ENCODE results near the gene RBMS1.

DNA sequence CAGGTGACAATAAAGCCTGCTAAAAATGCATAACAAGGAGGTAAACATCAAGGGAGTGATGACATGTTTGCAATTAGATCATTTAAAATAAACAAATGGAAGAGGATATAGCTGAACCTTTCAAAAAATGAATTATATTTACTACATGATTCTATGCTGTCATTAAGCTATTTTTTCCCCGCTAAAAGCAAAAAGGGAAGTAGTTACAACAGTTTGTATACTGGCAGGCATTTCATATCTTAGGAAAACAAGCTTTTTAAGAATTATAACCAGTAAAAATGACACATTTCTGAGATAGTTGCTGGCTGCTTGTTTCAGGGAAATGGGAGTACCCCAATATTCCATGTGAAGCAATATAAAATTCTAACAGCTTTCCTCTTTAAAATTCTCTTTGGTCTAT is 204.5 kb downstream of the RBMS1 start:
- TF ChIP-seq, protein P1, sequence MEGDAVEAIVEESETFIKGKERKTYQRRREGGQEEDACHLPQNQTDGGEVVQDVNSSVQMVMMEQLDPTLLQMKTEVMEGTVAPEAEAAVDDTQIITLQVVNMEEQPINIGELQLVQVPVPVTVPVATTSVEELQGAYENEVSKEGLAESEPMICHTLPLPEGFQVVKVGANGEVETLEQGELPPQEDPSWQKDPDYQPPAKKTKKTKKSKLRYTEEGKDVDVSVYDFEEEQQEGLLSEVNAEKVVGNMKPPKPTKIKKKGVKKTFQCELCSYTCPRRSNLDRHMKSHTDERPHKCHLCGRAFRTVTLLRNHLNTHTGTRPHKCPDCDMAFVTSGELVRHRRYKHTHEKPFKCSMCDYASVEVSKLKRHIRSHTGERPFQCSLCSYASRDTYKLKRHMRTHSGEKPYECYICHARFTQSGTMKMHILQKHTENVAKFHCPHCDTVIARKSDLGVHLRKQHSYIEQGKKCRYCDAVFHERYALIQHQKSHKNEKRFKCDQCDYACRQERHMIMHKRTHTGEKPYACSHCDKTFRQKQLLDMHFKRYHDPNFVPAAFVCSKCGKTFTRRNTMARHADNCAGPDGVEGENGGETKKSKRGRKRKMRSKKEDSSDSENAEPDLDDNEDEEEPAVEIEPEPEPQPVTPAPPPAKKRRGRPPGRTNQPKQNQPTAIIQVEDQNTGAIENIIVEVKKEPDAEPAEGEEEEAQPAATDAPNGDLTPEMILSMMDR (IDR thresholded peaks at IDR 0.05) = no peak
- TF ChIP-seq POLR2A (IDR thresholded peaks at IDR 0.05) = no peak
